C4-2B (cell line): ENCODE data around the gene ZNF568.

Experiments
- CTCF ChIP-seq: fragments of 450-650 bp; conservative IDR thresholded peaks from 2 replicates; pipeline ENCODE4 v1.5.1; 2017; ENCODE audit warnings: mild to moderate bottlenecking
- ZFX ChIP-seq: fragments of 450-650 bp; IDR thresholded peaks from 2 replicates; pipeline ENCODE4 v1.6.1; 2017

DNA sequence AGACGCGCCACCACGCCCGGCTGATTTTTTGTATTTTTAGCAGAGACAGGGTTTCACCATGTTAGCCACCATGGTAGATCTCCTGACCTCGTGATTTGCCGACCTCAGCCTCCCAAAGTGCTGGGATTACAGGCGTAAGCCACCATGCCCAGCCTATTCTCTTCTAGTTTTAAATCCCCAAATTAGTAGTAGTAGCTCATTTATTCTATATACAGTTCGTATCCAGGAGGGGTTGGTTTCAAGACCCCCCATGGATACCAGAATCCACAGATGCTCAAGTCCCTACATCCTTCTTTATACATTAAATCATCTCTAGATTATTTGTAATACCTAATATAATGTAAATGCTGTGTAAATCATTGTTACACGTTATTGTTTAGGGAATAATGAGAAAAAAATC lies 2.0 kb downstream of the ZNF568 start:
- TF ChIP-seq CTCF (no peak), ZFX (no peak)
